GM21360 (cell line): Measurements from ENCODE around the gene SCMH1.

Experiments
- ATAC-seq: cut with Tn5 transposase; IDR thresholded peaks from one replicate; pipeline ENCODE4 v1.9.1; 2021; ENCODE audit warnings: mild to moderate bottlenecking, moderate library complexity; ENCODE audit not compliant: unreplicated experiment

SCMH1 gene

DNA sequence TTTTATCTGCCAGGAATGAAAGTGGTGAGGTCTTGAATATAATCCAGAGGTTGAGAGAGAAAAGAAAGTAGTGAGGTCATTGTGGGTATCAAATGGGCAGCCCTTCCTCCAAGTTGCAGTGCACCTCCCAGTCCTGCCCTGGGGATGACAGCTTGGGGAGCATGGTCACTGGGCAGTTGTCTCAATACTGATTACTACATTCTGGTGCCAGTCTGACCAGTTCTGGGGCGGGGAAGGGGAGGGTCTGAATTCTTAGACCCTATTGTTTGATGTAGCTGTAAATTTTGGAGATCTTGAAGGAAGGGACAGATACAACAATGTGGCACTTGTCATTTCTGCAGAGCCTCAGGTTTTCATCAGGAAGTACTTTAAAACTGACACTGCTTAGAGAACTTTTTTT is 231.8 kb downstream of the SCMH1 start:
- no peak for ATAC-seq

DNA sequence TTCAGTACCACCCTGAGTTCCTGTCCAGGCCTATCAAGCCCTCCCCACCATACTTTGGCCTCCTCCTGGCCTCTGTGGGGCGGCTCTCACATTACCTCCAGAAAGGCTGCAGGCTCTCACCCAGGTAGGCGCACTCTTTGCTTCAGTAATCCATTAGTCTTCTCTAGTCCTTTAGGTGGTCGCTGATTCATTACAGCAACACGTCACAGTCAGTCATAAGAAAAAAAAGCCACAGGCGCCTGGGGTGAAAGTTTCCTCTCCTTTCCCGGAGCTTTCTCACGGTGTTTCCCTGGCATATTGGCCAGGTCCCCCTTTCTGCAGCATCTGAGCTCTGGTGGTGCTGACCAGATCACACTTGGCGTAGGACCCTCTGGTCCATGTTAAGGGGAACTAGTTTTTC is 232.6 kb downstream of the SCMH1 start:
- no peak for ATAC-seq

DNA sequence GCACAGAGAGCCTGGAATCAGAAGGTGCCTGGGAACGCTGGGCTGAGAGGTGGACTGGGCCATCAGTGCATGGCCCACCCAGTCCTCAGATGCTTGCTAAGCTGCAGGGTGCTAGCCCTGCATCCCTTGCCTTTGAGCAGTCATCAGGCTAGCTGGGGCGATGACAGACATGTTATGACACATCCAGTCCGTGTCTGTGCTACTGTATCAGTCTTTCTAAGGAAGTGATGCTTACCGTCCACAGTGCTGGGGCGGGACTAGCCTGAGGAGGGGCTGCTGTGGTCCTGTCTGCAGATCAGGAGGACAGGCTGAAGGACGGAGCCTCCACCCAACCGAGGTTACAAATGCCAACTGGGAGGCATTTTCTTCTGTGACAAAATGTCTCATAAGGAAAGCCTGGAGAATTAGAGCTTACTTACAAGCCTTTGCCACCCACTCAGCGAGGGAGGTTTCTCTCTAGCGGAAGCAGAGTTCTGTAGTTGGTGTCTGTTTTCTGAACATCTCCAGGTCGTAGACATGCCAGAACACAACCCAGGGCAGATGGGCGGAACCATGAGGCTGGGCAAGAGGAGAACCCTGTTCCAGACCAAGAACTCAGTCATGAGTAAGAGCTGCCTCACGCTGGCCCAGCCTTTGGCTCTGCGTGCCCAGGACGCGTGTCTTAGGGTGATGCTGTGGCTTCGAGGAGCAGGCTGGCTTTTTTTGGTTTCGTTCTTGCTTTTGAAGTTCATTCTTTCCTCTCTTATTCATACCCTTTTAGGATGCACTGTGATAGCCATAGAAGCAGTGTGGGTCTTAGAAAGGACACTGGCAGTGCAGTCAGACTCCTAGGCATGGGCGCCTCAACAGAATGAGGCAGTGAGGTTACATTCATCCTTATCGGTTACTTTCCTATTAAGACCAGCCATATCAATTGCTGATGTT is 234.9 kb downstream of the SCMH1 start:
- ATAC-seq, result no peak

DNA sequence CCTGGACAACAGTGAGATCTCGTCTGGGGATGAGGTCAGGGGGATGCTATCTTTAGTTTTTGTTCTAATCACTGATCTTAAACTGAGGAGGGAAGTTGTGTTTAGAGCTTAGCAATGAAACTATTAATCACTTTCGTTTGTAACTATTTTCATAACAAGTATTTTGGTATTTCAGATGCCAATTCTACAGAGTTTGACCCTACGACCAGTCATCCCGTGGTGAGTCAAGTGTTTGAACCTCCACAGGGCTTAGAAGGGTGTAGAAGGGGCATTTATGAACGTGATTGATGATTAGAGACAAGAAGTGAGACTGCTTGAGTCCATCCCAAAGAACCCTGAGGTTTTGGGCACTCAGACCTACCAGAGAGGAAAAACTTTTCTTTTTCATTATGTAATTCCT is 236.2 kb downstream of the SCMH1 start:
- ATAC-seq, result no peak

DNA sequence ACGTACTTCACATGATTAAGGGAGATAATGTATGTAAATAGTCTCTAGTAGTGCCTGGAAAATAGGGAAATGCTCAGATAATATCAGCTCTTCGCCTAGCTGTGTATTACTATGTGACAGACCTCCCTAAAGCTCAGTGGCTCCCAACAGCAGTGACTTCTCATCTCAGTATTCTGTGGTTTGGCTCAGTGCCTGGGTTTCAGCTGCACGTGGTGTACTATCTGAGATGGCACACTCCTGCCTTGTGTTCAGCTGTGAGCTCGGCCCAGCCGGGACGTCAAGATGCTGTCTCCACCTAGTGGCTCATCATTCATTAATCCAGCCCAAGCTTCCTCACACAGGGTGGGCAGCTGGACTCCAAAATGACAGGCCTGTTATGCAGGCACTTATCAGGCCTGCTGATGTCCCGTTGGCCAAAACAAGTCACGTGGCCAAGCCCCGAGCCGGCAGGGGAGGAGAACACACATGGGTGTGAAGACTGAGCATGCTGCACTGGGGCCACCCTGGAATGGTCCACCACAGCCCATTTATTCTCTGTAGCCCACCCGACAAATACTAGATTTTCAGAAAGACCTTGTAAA is 238.4 kb downstream of the SCMH1 start:
- peak; percentile 96 for ATAC-seq

DNA sequence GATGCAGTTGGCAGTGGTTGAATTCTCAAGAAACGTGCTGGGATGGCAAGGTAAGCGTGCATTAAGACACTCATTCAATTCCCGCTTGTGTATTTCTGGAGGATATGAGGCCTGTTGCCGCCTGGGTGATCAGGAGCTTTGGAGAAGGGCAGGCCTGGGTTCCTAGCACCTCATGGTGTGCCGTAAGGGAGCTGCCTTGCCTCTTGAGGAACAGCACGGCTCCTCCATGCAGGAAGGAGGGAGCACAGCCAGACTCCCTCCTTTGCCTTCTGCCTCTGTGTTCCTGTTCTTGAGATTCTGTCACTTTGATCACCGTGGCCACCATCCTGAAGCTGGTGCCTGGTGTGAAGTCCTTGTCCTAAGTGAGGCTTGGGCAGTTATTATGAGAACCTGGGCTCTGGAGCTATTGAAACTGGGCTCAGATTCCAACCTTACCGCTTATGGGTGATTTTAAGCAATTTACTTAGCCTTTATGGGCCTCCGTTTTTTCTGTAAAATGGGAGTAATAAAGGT is 238.9 kb downstream of the SCMH1 start:
- no peak for ATAC-seq

DNA sequence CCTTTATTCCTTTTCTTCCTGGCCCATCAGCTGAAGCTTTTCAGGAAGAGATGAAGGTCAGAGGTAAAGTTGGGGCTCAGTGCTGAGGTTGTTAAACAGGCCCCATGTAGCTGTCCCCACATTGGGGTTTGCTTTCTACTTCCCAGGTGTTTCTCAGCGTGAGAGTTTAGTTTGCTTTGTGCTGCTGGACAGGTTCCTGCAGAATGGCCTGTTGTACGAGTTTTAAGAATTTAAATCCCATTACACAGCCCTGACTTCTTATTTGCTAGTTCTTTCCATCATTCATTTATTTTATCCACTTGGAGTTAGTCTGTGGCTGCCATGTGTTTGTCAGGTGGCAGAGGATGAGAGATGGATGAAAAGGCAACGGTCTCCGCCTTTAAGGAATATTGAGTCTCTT is 243.4 kb downstream of the SCMH1 start:
- ATAC-seq, result no peak

DNA sequence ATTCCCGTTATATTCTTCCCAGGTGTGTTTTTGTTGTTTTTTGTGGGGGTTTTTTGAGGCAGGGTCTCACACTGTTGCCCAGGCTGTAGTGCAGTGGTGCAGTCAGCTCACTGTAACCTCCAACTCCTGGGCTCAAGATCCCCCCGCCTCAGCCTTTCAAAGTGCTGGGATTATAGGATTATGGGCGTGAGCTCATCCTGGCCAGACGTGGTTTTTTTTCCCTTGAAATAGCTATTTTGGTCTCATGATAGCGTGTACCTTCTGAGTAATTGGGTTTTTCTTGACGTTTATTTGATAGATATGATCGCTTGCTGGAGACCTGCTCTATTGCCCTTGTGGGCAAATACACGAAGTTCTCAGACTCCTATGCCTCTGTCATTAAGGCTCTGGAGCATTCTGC is 245.0 kb downstream of the SCMH1 start:
- no peak for ATAC-seq

DNA sequence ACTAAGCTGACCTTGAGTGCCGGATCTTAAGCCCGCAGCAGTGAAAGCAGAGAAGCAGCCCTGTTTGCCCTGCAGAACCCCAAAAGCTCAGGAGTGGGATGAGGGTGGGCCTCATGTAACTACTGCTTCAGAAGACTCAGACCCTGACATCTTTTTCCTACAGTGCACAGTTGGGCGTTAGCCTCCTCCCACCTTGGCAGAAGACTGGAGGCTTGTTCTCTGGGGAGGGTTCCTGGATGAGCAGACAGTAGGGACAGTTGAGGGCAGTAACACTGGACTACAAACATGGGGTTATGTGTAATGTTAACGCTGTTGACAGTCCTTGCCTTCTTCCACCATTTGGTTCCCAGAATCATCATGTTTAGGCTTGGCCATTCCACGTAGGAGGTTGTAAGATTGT is 253.0 kb downstream of the SCMH1 start:
- no peak for ATAC-seq

DNA sequence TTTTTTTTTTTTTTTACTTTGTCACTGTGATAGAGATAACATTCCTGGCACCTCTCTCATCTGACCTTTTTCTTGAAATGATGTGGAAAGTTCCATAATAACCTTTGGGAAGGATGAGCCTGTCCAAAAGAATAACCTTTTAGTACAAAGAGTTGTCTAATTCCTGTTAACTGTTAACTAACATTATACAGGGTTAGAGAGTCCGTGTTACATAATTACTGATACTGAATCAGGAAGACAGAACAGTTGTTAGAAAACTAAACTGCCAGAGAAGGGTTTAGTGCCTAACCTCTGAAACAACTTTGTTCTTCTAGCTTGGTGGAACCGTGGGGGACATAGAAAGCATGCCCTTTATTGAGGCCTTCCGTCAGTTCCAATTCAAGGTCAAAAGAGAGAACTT is 253.8 kb downstream of the SCMH1 start:
- ATAC-seq, result no peak

DNA sequence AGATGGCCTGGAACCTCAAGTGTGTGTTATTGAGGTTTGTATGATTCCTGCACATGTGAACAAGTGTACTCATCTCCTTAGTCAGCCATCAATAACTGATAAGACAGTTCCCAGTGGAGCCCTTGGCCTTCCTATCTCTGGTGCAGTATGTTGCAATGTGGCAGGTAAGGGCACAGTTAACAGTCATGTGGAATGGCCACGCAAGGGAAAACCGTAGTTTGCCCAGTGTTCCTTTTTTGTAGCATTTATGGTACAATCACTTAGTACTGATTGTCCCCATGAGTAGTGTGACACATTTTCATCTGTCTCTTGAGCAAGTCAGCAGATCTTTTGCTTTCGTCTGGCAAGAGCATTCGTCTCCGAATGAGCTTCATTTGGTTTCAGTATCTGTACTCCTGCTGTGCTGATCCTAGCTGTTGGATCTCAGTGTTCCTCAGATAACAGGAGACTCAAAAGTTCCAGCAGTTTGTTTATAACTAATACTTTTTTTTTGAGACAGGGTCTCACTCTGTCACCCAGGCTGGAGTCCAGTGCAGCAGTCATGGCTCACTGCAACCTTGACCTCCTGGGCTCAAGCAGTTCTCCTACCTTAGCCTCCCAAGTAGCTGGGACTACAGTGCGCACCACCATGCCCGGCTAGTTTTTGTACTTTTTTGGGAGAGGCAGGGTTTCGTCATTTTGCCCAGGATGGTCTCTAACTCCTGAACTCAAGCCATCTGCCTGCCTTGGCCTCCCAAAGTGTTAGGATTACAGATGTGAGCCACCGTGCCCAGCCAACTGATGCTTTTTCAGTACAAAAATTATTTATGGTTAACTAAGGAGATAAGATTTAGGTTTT is 254.4 kb downstream of the SCMH1 start:
- ATAC-seq, result no peak

DNA sequence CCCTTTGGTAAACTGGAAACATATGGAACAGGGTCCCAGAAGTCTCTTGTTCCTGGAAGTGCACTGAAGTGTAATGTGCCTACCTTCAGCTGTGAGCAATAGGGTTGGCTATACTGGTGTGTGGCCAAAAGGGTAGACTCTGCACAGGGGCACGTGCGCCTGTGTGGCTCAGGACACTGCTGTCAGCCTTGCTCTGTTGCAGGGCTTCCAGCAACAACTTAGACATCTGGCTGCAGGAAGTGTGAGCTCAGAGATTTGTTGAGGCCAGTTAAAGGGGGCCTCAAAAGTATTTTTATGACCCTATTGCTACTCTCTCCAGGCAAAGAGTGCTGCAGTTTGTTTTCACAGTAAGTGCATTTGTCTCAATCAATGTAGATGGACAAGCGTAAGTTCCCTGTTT is 255.2 kb downstream of the SCMH1 start:
- ATAC-seq, result no peak

DNA sequence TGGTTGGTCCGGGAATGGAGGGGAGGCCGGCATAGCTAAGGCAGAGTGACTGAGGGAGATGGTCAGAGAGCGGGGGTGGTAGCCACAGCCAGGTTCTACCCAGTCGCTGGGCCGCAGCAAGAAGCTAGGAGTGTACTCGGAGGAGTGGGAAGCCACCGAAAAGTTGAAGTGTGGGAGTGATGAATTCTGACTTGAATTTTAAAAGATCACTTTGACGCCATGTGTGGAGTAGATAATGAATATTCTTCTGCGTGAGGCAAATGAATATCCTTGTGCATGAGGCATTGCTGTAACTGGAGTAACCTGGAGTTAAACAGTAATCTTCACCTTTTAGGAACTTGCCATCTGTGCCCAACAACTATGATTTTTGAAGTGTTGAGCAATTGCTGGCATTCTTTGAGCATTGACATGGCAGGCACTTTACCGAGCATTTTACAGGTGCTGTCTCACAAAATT is 255.8 kb downstream of the SCMH1 start:
- ATAC-seq, result no peak

DNA sequence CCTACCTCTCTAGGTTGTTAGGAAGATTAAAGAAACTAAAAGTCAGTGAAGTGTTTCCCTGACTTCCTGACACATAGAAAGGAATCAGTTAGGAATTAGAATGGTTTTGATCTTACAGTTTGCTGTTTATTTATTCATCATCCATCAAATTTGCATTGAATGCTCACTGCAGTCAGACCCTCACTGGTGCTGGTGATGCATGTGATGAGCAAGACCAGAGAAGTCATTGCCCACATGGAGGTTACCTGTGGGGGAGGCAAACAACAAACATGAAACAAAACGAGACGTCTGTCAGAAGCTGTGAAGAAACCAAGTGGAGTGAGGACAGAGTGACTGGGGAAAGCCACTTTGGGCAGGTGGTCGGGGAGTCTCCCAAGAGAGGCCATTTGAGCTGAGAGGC is 256.2 kb downstream of the SCMH1 start:
- ATAC-seq, result no peak

DNA sequence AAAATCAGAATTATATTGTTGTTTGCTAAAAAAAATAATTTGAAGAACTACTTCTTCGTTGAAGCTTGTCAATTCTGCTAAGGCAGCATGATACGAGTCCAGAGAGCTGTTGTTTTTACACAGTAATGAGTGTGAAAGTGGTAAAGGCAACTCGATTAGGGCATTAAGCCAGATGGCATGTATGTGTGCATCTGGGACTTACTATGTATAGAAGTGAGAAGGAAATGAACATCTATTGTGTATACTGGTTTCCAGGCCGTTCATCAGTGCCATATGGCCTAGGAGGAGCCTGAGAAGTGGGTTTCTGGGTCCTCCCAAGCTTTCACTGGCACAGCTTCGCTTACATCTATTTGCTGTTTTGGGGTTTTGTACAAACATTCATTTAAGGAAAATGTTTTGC is 256.9 kb downstream of the SCMH1 start:
- no peak for ATAC-seq

DNA sequence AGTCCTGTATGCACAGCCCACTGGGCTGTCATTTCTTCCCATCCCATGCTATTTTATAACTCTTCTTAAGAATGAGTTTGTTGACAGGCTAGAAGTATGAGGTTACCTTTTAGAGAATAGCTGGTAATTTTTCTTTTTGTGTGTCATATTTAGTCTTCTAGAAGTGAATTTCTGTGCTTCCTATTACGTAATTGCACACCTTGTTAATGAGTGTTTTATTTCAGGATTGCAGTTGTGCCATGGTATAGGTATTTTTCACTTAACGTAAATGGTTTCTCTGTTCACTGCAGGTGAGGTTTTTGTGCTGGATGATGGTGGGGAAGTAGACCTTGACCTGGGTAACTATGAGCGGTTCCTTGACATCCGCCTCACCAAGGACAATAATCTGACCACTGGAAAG is 257.6 kb downstream of the SCMH1 start:
- no peak for ATAC-seq

DNA sequence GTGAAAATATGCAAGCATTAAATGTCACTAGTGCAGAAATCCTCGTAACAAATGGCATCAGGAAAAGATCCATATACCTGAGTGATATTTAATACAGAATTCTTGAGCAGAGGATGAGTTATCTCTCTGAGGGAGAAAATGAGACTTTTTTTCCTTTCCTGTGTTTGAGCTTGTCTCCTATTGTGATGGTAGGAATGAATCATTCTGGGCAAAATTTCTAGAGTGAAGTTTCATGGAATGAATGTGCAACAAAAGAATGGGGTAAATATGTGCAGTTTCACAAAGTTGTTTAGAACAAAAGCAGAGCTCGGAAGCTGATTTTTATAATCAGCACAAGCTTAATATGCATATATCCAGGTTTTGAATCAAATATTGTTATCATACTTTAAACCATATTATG is 258.0 kb downstream of the SCMH1 start:
- no peak for ATAC-seq

DNA sequence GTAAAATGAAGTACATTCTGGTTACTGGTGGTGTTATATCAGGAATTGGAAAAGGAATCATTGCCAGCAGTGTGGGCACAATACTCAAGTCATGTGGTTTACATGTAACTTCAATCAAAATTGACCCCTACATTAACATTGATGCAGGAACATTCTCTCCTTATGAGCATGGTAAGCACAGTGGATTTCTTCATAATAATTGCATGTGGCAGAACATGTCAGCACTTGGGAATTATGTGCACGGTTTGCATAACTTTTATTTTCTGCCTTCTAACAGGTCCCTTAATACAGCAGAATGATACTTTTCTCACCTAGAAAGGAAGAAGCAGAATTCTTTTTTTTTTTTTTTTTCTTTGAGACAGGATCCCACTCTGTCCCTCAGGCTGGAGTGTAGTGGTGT is 258.8 kb downstream of the SCMH1 start:
- no peak for ATAC-seq

DNA sequence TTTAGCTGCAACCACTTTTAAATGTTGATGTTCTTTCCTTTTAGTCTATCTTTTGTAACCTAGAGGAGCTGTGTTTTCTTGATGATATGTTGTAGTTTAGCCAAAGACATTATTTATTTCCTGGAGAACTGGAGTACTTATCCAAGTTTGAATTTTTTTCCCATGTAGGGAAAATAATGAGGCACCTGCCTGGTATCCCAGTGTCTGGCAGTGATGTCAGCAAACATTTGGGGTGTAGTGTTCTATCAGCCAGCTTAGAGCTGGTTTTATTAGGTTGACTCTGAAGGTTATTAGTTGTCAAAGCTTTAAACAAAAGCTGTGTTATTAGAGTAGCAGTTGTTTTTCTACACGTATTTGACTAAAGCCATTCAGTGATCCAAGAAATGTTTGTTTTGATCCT is 259.4 kb downstream of the SCMH1 start:
- no peak for ATAC-seq

DNA sequence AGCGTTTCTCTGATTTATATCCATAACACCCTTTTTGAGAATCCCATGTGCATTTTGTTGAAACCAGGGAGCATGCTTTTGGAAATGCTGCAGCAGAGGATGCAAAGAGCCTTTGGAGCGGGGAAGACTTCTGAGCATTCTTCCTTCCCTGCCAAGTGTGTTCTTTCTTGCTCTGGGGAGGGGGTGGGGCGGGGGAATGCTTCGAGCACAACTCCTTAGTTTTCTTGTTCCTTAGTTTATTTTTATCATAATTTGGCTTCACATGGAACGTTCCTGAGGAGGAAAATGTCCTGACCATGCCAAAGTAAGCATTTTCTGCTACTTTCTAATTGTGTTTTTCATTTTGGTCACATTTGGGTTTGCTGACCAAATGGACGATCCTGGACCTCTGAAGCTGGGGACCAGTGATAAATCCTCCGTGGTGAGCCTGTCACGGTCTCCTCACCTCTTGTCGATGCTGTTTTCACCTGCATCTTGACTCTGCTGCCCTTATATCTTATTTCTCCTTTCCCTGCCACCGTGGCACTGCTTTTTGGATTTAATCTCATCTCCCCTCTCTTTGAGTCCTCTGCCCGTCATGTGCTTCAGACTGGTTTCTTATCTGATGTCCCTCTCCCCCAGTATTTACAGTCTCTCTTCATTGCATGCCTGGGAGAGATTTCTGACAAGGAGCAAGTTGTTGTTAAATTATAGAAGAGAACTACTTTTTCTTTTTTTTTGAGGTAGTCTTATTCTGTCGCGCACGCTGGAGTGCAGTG is 260.2 kb downstream of the SCMH1 start:
- ATAC-seq, result no peak
